Fibroblast of the conjunctiva (primary cell): ENCODE measurements around the gene STK40.

ENCODE experiments used
- DNase-seq: peaks from one replicate; pipeline ENCODE4 v3.0.0-alpha.2; 2010; ENCODE audit warnings: low read depth

STK40 gene

DNA sequence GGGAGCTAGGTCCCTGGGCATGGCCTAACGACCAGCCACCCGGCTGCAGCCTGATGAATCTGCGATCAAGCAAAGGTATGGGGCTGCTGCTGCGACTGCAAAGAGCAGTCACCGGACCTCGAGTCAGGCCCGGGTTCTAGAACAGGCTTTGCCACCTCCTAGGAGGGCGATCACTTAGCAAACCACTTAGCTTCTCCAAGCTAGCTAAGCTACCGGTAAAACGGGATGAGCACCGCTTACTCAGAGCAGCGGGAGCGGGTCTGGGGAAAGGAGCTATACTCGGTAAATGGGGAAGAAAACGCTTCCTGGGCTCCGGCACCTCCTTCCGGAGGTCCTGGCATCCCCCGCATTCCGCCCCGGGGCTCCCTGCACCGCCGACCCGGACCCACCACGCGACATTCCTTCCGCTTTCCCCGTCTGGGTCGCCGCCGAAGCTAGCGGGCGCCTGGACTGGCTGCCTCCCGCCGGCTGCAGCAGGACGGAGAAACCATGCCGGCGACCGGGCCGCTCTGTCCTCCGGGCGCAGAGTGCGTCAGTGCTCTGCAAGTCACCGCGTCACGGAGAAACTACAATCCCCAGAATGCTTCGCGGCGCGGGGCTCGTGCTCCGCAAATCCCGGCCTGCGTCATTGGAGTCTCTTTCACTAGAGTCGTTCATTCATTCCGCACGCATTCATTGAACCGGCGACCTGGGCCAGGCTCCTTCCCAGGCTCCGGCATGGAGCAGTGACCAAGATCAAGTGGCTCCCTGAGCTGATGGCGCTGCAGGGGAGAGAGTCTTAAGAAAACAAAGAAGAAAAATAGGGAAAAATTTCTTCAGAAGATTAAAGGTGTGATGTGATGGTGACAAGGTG lies 11.9 kb upstream of the STK40 start, which contains the start of gene LSM10:
LSM10 (minus strand) TSS at position 531 of the 853 bp plus-strand sequence. CDS start 3,779 bp downstream, outside the sequence.
- DNase-seq = peak; percentile 68

GRCh38 chr1:36397083-36397377 lies 11.3 kb upstream of the STK40 start:
- DNase-seq = no peak

DNA sequence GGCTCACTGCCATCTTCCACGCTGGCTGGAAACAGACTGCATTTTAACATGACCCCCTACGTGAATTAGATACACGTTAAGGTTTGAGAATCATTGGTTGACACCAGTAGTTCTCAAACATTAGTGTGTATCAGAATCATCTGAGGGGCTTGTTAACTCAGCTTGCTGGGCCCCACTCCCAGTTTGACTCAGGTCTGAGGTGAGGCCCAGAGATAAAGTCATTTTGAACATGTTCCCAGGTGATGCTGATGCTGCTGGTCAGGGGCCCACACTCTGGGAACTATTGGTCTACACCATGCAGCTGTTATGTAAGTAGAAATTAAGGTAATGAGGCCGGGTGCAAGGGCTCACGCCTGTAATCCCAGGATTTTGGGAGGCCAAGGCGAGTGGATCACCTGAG lies 10.6 kb upstream of the STK40 start:
- no peak for DNase-seq

DNA sequence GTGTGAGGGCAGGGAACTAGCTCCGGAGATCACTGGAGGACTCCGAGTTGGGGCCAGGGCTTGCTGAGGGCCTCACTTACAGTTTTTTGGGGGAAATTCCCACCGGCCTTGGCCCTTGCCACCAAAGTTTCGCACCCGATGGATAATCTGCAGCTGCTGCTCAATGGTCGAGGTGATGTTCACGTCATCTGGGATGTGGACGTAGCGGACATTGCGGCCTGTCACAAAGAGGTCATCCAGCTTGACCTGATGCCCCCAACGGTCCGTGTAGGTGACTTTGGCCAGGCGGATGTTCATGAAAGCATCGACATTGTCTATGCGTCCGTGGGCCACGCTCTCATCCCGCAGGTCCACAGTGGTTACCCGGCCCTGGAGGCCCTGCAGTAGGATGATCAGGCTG lies 8.0 kb upstream of the STK40 start:
- DNase-seq = no peak

DNA sequence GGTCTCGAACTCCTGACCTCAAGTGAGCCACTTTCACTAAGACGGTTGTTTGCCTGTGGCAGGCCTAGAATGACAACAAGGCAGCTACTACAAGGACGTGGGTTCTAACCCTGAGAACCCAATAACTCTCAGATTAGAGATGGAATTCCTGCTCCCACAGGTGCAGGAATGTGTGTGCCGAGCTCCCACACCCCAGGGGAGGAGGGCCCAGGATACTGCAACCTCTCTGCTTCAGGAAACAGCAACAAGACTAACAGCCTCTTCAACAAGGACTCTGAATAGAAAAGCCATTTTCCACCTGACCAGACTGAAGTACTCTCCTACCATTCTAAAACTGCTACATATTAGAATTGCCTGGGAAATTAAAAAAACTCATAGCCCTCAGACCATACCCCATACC lies 7.1 kb upstream of the STK40 start:
- DNase-seq = no peak

DNA sequence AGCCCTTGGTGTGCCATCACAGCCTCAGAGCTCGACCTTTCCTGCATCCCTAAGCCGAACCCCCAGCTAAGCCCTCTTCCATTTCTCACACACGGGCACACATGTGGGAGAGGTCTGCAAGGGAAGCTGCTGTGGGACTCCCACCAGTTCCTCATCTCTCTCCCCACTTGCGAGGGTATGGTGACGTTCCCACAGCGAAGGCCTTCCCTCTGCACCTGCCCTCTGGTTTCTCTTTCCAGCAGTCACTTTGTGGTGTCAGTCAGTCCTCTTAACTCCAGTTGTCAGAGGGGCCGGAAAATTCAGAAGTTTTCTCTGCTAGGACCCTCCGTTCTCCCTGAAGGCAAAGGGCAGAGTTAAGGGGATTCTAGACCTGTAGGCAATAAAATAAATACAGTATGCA lies 5.5 kb upstream of the STK40 start:
- no peak for DNase-seq

- no peak for DNase-seq
Measured at GRCh38 chr1:36390411-36390810, 4.7 kb upstream of the STK40 start.

GRCh38 chr1:36389999-36390398 lies 4.3 kb upstream of the STK40 start:
- no peak for DNase-seq

DNA sequence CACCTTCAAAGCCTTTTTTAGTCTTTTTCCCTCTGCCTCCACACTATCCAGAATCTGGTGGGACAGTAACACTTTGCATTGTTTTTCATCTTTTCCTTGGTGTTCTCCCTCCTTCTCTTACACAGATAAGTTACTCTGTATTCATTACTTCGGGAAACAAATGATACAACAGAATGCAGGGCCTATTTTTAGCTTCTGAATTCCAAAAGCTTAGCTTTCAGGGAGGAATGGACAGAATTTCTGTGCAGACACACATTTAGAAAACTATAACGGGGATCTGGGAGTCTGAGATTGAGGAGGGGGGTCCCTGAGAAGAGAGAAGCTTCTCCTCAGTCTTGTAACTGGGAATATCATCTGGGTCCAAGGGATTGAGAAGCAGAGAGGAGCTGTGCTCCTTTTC lies 3.5 kb upstream of the STK40 start:
- DNase-seq = no peak

DNA sequence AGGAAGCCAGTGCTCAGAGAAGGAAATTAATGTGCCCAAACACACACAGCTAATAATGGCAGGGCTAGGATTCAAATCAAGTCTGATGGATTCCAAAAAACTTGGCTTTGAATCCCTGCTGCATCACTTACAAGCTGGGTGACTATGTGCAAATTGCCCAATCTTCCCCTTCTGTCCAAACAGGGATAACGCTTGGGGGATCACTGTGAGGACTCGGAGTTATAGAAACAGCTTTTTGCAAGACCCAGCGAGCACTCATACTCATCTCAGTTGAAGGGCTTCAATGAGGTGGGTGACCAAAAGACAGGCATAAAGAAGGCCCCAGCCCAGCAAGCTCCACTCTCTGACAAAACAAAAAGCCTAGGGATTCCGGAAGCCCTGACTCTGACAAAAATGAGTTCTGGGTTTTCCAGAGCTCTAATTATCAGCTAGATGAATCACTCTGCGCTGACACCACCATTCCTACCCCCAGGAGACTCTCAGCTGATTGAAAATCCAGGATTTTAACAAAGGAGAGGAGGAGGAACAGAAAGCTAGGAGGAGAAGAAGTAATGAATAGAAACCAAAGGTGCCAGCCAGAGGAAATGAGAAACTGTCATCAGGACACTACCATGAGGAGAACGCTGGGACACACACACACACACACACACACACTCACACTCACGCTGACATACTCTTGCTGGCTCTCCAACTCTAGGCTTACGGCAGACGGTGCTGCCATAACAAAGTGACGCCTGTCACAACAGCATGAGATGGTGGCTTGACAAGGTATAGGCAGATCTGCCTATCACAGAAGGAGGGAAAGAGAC lies 1.6 kb upstream of the STK40 start:
- DNase-seq = peak; percentile 86

DNA sequence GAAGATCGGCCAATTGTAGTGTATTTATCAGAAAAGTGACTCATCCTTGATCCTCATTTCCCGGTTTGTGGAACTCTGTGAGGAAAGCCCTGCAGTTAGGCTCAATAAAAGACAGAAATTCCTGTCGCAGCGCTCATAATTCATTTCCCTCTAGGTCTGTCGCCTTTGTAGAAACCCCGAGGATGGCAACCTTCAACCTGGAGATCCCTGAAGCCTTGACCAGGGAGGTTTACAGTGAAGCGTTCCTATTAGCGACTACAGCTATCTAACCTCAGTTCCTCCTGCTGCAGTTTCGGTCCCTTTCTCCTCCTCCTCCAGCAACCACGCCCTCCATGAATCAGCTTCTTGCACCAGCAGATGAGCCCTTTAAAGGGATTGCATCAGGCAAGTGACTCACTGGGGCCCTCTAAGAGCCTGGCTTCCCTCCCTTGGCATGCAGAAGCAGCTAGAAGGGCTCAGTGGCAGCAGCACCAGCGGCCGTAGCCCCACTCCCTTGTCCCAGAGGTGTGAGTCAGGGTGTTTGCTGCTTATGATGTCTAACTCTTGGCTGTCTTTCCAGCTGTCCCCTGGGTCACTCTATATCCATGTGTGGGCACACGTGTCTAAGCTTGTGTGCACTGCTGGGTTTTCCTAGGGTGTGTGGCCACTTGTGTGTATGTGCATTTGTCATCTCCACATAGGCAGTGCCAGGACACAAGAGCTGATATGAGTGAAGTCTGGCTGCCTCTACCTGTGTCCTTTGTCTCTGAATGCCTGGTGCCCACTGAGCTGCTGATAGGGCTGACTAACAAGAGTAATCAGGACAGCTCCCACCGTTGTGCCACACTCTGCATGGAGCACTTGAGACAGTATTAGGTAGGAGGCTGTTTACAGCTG lies 779 bp upstream of the STK40 start:
- peak; percentile 100 for DNase-seq

GRCh38 chr1:36384542-36385409 lies 948 bp downstream of the STK40 start:
- no peak for DNase-seq

GRCh38 chr1:36383240-36383639 lies 2.5 kb downstream of the STK40 start:
- DNase-seq = no peak

DNA sequence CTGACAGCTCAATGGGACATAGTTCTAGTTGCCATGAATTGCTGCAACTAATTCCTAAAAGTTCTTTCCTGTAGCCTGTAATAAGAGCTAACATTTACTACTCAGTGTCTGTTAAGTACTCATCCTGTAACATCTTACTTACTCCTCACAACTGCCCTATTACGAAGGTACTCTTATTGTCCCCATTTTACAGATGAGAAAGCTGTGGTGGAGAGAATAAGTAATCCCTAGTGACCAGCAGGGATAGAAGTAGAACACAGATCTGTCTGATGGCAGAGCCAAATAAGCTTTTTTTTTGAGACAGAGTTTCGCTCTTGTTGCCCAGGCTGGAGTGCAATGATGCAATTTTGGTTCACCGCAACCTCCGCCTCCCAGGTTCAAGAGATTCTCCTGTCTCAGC lies 3.1 kb downstream of the STK40 start:
- DNase-seq = no peak

GRCh38 chr1:36382231-36382630 lies 3.5 kb downstream of the STK40 start:
- DNase-seq = no peak

DNA sequence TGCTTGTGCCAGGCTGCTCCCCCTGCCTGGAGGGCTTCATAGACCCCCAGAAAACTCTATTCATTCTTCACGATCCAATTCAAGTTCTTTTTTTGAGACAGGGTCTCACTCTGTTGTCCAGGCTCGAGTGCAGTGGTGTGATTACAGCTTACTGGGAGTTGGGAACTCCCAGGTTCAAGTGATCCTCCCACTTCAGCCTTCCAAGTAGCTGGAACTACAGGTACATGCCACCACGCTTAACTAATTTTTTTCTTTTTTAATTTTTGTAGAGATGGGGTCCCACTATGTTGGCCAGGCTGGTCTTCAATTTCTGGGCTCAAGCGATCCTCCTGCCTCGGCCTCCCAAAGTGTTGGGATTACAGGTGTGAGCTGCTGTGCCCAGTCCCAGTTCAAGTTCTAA lies 4.3 kb downstream of the STK40 start:
- DNase-seq = no peak

- no peak for DNase-seq
Measured at GRCh38 chr1:36380782-36381181, 4.9 kb downstream of the STK40 start.

DNA sequence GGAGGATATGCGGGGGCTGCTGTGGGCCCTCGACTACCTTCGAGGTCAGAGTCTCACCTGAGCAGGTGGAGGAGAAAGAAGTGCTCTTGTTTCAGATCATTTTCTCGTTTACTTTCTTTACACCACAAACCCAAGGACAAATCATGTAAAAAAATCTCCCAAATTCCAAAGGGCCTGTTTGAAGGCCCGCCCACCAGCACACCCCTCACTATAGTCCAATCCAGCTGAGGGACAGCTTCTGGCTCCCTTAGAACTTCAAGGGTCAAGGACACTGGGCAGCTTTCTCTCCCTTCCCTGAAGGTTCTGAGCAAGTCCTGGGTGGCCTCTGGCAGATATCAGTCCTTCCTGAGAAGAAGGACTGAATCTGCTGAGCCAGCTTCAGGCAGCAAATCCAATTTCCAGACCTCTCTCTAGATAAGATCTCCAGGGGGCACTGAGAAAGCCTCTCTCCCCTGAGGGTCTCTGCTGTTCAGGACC lies 5.5 kb downstream of the STK40 start:
- DNase-seq = no peak

DNA sequence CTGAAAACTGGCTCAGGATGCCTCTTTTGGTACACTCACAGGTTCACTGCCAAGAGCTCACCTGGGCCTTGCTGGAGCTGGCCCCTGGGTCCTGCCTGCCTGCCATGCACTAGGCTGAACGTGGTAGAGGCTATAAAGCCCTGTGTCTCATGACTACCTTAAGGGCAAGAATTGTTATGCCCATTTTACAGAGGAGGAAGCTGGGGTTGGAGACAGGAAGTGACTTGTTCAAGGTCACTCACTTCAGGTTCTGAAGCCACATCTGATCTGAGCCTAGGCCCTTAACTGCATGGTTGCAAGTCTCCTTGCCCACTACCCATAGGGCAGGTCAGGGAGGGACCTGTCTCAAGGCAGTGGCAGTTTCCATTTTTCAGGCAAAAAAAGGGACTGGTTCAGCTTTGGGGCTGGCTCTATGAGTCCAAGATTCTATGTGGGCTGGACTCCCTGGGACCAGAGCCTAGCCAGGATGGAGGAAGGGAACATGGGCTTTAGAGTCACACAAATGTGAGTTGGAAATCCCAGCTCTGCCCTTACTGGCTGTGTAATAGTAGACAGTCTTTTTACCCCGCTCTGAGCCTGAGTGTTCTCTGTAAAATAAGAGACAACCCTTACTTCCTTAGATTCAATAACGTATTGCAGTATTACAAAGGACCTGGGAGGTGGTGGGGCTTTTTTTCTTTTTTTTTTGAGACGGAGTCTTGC lies 7.8 kb downstream of the STK40 start:
- no peak for DNase-seq

DNA sequence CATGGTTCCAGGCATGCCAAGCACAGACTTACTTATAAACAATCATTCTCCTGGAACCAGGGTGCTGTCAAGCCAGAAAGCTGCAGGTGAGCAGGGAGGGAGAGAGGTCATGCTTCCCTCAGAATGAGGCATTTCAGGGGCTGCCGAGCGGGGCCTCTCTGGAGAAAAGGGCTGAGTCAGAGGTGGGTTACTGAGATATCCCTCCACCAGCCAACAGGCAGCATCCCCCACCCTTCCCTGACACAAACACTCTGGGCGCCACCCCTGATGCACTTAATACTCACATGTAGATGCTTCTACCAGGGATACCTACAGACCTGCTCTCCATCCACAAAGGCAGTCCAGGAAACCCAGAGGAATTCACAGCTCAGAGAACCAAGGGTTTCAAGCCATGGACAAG lies 13.1 kb downstream of the STK40 start:
- no peak for DNase-seq
